ENCODE measurements around the gene GRID1.

GRID1 gene

DNA sequence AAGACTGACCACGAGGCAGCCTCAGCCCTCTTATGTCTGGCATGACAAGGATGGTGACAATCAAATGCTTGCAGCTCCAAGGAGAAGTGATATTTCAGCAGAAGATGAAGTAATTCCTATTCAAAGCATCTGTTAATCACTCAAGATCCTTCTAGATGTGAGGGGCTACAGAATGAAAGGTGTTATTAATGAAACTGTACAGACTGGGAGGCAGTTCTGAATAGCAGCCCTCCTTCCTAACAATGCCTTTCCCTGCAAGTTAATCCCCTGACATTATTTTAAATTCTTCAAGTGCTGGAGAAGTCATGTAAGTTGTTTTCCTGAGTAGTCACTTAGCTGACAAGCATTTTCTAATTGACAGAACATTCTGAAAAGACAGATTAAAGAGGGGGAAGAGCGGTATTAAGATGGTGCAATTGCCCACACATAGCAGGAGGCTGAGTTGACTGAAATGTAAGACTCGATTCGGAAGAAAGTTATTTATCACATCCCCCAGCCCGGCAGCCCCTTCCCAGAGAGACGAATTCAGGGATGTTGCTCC is 300.8 kb downstream of the GRID1 start:
- no peak for FAIRE-seq
- no peak for DNase-seq (ENCODE audit: insufficient read length, low spot score)
- TF ChIP-seq, protein P1, sequence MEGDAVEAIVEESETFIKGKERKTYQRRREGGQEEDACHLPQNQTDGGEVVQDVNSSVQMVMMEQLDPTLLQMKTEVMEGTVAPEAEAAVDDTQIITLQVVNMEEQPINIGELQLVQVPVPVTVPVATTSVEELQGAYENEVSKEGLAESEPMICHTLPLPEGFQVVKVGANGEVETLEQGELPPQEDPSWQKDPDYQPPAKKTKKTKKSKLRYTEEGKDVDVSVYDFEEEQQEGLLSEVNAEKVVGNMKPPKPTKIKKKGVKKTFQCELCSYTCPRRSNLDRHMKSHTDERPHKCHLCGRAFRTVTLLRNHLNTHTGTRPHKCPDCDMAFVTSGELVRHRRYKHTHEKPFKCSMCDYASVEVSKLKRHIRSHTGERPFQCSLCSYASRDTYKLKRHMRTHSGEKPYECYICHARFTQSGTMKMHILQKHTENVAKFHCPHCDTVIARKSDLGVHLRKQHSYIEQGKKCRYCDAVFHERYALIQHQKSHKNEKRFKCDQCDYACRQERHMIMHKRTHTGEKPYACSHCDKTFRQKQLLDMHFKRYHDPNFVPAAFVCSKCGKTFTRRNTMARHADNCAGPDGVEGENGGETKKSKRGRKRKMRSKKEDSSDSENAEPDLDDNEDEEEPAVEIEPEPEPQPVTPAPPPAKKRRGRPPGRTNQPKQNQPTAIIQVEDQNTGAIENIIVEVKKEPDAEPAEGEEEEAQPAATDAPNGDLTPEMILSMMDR (IDR thresholded peaks at IDR 0.05; ENCODE audit: insufficient read depth, missing control alignments), result no peak

DNA sequence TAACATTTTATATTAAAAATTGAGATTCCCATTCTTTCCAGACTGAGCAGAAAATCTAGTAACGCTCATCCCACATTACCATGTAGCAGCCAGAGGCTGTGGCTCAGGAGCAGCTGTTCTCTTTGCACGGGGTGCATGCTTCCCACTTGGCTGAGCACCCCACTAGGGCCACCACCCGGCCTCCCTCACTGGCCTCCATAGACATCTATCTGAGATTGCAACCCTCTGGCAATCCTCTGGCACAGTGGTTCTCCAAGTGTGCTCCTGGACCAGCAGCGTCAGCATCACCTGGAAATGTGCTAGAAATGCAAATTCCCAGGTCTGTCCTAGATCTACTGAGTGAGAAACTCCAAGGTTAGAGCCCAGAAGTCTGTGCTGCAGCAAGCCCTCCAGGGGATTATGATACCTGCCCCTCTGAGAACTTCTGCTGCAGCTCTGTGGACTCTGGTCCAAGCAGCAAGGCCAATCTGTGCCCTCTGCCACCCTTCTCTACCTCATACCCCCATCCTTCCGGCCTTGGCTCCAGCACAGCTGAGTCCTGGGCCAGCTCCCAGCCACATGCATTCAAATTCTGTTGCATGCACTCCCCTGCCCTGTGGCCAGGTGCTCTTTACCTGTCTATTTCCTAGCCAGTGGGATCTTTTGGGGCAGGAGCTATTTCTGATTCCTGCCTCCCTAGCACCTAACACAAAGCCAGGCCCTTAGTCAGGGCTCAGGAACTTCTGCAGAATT is 301.5 kb downstream of the GRID1 start:
- TF ChIP-seq, protein P1 (IDR thresholded peaks at IDR 0.05; ENCODE audit: insufficient read depth, missing control alignments), result no peak
- no peak for DNase-seq (ENCODE audit: insufficient read length, low spot score)
- FAIRE-seq, result no peak

DNA sequence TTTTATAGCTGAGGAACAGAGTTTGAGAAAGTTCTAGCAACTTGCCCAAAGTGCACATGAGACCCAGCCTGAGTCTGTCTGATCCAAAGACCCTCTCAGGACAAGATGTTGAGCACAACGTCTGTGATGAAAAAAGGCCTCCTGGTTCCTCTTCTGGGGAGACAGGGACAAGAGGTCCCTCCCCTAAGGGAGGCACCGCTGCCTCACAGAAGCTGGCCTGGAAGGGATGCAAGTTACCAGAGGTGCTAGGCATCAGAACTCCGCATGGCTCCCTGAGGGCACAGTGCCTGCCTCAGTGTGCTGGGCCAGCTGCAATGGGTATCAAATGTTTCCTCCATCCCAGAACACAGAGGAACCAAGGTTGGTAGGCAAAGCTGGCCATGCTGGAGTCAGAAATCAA is 302.4 kb downstream of the GRID1 start:
- TF ChIP-seq, protein P1 (IDR thresholded peaks at IDR 0.05; ENCODE audit: insufficient read depth, missing control alignments), result no peak
- FAIRE-seq (no peak), DNase-seq (ENCODE audit: insufficient read length, low spot score) (no peak)

DNA sequence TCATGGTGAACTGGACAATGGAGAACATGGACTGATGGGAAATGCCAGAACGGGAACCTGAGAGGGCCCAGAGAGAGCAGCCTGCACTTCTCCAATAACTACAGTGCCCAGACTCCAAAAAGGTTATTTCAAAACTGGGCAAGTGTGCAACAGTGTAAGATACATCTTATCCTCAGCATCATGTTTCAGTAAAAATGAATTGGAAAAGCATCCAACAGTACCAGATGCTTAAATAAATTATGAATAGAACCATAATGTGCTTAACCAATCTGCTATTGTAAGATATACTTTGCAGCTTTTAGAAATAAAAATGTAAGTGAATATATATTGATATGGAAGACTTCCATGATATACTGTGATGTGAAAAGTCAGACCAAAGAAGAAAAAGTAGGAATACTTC is 303.3 kb downstream of the GRID1 start:
- TF ChIP-seq, protein P1 (IDR thresholded peaks at IDR 0.05; ENCODE audit: insufficient read depth, missing control alignments), result no peak
- FAIRE-seq (no peak), DNase-seq (ENCODE audit: insufficient read length, low spot score) (no peak)

DNA sequence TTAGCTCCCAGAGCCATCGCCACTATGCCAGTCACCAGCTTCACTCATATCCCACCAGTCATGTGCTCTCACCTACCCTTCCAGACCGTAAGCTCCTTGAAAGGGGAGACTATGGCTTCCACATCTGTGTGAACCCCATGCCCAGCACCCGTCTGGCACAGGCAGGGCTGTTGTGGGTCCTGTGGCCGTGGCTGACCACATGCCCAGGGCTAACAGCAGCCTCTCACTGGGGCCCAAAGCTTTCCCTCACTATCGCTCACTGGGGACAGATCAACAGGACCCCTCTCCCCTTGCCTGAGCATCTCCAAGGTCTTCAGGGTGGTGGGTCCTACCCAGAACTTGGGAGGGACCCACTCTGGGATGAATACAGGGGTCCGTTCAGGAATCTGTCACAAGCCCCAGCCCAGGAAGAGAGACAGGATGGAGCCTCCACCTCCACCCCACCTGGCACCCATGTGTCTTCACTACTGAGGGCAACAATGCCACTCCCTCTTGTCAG is 303.9 kb downstream of the GRID1 start:
- TF ChIP-seq, protein P1 (IDR thresholded peaks at IDR 0.05; ENCODE audit: insufficient read depth, missing control alignments), result no peak
- FAIRE-seq (no peak), DNase-seq (ENCODE audit: insufficient read length, low spot score) (no peak)

DNA sequence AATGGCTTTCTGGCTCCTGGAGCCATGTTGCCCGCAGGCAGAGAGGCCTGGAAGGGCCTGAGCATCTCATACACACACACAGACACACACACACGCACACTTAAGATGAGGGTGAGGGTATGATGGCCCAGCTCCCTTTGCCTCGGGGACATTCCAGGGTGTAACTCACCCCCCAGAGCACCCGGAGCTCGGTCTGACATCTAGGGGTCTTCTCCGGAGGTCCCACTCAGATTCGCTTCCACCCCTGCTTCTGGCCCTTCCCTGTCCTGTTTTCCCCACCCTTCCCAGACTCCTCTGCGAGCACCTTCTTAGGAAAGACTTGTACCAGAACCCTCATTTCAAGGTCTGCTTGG is 304.4 kb downstream of the GRID1 start:
- TF ChIP-seq, protein P1 (IDR thresholded peaks at IDR 0.05; ENCODE audit: insufficient read depth, missing control alignments), result no peak
- FAIRE-seq (no peak), DNase-seq (ENCODE audit: insufficient read length, low spot score) (no peak)
